Smooth muscle cell of bladder (primary cell): ENCODE results near the gene ROBO3. TPM values are rescaled to one million over a fixed set of nuclear protein-coding genes. Genes with fewer than 3 reads are reported as not detected.

Source experiments
- total RNA-seq: library from RNA; depleted of rRNA; stranded (reverse); fragments of >200 nt; gene quantifications from 2 replicates; pipeline ENCODE4 v1.2.3, GENCODE V29; 2014

The ROBO3 gene, protein sequence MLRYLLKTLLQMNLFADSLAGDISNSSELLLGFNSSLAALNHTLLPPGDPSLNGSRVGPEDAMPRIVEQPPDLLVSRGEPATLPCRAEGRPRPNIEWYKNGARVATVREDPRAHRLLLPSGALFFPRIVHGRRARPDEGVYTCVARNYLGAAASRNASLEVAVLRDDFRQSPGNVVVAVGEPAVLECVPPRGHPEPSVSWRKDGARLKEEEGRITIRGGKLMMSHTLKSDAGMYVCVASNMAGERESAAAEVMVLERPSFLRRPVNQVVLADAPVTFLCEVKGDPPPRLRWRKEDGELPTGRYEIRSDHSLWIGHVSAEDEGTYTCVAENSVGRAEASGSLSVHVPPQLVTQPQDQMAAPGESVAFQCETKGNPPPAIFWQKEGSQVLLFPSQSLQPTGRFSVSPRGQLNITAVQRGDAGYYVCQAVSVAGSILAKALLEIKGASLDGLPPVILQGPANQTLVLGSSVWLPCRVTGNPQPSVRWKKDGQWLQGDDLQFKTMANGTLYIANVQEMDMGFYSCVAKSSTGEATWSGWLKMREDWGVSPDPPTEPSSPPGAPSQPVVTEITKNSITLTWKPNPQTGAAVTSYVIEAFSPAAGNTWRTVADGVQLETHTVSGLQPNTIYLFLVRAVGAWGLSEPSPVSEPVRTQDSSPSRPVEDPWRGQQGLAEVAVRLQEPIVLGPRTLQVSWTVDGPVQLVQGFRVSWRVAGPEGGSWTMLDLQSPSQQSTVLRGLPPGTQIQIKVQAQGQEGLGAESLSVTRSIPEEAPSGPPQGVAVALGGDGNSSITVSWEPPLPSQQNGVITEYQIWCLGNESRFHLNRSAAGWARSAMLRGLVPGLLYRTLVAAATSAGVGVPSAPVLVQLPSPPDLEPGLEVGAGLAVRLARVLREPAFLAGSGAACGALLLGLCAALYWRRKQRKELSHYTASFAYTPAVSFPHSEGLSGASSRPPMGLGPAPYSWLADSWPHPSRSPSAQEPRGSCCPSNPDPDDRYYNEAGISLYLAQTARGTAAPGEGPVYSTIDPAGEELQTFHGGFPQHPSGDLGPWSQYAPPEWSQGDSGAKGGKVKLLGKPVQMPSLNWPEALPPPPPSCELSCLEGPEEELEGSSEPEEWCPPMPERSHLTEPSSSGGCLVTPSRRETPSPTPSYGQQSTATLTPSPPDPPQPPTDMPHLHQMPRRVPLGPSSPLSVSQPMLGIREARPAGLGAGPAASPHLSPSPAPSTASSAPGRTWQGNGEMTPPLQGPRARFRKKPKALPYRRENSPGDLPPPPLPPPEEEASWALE (N-terminal part only)
- 6.0 and 6.1 TPM in 2 replicates for total RNA-seq

DNA sequence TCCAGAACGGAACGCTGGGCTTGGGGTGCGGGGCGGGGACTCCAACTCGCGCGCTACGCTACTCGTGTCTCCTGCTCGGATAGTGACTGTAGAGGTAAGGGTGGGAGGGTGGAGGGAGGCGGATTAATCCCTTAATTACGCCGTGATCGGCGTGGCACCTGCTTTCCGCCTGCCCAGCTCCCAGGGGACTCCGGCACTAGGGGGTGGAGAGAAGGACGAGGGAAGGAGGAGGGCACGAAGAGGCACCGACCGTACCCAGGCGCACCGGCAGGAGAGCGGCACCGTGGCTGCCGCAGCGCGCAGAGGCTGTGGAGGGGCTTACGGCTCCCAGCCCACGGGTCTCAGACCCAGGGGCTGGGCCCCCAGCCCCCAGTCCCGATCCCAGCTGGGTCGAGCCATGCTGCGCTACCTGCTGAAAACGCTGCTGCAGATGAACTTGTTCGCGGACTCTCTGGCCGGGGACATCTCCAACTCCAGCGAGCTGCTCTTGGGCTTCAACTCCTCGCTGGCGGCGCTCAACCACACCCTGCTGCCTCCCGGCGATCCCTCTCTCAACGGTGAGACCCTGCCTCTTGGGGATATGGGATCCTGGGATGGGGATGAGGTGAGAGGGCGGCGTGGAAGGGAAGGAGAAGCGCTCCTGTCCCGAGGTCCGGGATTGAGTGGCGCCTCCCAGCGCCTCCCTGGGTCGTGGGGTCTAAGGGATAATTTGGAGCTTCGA lies at the start of gene ROBO3:
ROBO3 (plus strand) TSS at position 252 of the 721 bp plus-strand sequence; CDS start at position 398, 146 bp downstream.

DNA sequence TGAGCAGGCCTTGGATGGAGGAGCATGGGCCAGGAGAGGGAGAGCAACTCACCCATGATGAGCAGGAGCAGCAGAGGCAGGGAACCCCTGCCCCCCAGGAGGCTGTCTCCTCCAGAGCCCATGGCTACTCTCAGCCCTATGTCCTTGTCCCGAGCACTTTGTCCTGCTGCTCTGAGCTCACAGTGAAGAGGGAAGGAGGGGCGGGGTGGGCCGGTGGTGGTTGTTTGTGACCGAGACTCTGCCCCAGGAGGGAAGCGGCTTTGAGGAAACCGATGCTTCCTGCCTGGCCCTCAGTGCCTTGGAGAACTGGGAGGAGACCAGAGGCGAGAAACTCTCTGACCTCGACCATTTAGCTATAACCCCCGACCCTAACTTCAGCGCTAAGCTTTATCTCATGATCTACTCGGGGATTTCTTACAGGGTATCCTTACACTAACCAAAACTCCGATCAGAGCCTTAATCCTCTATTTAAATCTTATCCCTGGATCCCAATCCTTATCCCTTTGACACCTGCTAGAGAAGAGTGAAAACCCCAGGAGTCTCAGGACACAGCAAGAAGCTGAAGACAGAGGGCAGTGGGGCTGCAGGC lies 32.5 kb downstream of the ROBO3 start, which contains the start of gene ROBO4:
ROBO4 (minus strand) TSS at position 192 of the 589 bp plus-strand sequence; CDS start at position 122, 70 bp downstream.

DNA sequence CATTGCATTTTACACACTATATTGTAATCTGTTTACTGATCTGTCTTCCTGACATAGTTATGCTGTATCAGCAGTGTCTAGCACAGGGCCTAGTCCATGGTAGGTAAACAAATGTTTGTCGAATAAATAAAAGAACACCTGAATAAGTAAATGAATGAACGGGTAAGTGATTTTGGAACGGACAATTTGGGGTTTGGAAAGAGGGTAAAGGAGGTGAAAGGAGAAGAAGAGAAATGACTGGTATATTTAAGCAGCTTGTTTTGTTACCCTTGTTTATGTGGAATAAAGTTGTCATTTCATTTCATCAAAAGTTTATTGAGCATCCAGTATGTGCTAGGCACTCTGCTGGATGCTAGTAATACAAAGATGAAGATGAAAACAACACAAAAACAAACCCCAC lies 53.7 kb downstream of the ROBO3 start, which contains the start of gene HEPN1:
HEPN1 (plus strand) TSS at position 301 of the 400 bp plus-strand sequence.

Other genes starting within 250 kb of the ROBO3 start
- gene TBRG1, start 242.6 kb upstream of the ROBO3 start, total RNA-seq: 22.9 and 24.6 TPM in 2 replicates
- 14.9 and 19.1 TPM in 2 replicates for gene SIAE, start 191.7 kb upstream of the ROBO3 start, total RNA-seq
- 10.3 and 12.4 TPM in 2 replicates for gene SPA17, start 191.5 kb upstream of the ROBO3 start, total RNA-seq
- gene NRGN, start 125.5 kb upstream of the ROBO3 start, total RNA-seq: 0.14 TPM in 1 of 2 replicates, not detected in the other
- 0.18 and 0.28 TPM in 2 replicates for gene VSIG2, start 113.2 kb upstream of the ROBO3 start, total RNA-seq
- 0.14 and 0.55 TPM in 2 replicates for gene ESAM, start 103.1 kb upstream of the ROBO3 start, total RNA-seq
- gene MSANTD2, start 65.0 kb upstream of the ROBO3 start, total RNA-seq: 4.8 and 5.7 TPM in 2 replicates
- gene ROBO4, start 32.4 kb downstream of the ROBO3 start, total RNA-seq: 0.14 and 0.46 TPM in 2 replicates
- gene HEPN1, start 53.8 kb downstream of the ROBO3 start, total RNA-seq: not detected in 2 replicates
- not detected in 2 replicates for gene HEPACAM, start 70.6 kb downstream of the ROBO3 start, total RNA-seq
- 0.65 and 0.71 TPM in 2 replicates for gene CCDC15, start 88.8 kb downstream of the ROBO3 start, total RNA-seq
- 0.18 and 0.43 TPM in 2 replicates for gene SLC37A2, start 197.9 kb downstream of the ROBO3 start, total RNA-seq
- 22.6 and 24.3 TPM in 2 replicates for gene TMEM218, start 246.2 kb downstream of the ROBO3 start, total RNA-seq